Hematopoietic multipotent progenitor cell treated with erythropoietin and hydrocortisone succinate and interleukin-3 and kit ligand, for 8 days (in vitro differentiated cells): ENCODE measurements around the gene PPP1R12C.
A peak's percentile ranks its signal among the peaks of the same experiment; 100 is the strongest.

Experiments
- DNase-seq: peaks from one replicate; pipeline ENCODE4 v3.0.0-alpha.2; 2015

The PPP1R12C gene

DNA sequence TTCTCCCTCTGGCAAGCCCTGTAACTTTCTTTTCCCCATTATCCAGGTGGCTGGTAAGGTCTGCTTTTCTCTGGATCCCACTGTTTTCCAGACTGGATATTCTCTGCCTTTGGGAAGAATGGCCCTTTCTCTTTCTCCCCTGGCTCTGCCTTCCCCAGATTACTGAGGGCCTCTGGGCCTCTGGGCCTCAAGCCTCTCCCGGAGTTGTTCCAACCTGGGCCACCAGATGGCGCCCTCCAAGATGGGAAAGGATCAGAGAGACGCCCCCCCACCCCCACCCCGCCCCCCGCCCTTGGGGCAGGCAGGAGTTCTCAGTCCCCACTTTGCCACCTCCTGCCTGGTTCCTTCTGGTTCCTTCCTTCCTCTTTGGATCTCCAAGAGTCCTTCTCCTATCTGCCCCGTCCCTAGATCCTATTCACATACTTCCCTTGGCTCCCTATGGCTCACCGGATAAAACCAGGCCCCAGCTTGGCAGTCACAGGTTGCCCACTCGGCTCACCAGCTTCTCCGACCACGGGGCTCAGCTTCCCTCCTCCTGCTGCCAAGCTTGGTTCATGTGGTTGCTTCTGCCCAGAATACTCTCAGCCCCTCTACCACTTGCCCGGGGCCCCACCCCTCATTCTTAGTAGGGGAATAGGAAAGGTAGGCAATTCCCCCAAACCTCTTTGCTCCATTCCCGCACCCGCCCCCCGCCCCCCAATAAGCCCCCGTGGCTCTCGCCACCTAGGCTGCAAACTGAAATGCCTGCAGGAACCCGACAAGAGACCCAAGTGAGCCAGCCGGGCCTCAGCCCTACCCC lies 28.7 kb downstream of the PPP1R12C start:
- peak; percentile 81 for DNase-seq

DNA sequence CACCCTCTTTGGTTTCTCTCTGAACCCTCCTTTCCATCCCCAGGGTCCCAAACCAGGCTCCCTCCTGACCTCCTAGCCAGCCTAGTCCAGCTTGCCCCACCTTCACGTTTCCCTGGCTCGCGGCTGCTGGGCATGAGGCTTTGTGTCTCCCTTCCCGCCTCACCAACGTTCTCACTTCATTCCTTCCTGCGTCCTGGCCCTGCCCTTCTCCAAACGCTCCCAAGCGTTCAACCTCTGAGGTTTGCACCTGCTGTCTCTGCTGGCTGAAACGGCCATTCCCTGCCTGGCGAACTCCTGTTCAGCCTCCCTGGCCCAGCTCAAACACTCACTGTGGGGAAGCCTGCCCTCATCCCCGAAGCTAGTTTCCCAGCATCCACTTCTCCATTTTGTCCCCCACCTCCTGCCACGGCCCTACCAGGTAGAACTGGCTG lies 29.4 kb downstream of the PPP1R12C start:
- no peak for DNase-seq

DNA sequence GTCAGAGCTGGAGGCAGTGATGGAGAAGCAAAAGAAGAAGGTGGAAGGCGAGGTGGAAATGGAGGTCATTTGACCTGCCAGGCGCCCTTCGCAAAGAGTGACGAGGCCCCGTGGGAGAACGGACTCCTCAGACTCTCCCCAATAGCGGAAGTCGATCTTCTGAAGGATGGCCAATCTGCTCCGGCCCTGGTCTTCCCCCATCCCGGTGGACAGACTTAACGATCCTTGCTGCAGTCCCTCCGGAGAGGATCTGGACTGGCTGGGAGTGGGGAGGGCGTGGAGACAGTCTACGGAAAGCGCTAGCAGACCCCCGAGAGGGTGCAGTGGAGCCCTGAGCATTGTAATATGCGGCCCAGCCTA lies 29.9 kb downstream of the PPP1R12C start:
- no peak for DNase-seq

GRCh38 chr19:55086730-55087541 lies 30.5 kb downstream of the PPP1R12C start:
- peak; percentile 76 for DNase-seq

DNA sequence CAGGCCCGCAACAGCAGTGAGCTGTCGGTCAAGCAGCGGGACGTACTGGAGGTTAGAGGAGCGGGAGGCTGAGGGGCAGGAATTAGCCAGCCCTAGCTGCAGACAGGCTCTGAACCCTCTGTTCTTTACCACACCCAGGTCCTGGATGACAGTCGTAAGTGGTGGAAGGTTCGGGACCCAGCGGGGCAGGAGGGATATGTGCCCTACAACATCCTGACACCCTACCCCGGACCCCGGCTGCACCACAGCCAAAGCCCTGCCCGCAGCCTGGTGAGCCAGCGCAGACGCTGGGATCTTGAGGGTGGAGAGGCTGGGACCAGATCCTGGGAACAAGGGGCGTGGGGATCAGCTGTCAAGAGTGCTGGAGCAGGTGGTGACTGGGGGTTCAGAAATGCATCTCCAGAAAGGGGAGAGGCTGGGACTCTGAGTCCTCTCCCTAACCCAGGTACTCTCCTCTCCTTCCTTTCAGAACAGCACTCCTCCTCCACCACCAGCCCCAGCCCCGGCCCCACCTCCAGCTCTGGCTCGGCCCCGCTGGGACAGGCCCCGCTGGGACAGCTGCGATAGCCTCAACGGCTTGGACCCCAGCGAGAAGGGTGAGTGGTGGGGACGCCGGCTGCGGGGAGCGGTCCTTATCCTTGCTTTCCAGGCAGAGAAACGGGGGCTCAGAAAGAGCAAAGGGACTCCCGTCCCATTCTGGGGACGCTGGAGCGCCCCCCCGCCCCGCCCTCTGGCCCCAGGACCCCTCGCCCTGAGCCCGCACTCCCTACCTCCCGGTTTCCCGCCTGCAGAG lies 31.3 kb downstream of the PPP1R12C start:
- no peak for DNase-seq

GRCh38 chr19:55084416-55084815 lies 33.0 kb downstream of the PPP1R12C start:
- DNase-seq = no peak

GRCh38 chr19:55083004-55083850 lies 34.2 kb downstream of the PPP1R12C start:
- no peak for DNase-seq

- peak; percentile 75 for DNase-seq
Measured at GRCh38 chr19:55082020-55082851, 35.2 kb downstream of the PPP1R12C start.

GRCh38 chr19:55081770-55082019 lies 35.7 kb downstream of the PPP1R12C start:
- no peak for DNase-seq

DNA sequence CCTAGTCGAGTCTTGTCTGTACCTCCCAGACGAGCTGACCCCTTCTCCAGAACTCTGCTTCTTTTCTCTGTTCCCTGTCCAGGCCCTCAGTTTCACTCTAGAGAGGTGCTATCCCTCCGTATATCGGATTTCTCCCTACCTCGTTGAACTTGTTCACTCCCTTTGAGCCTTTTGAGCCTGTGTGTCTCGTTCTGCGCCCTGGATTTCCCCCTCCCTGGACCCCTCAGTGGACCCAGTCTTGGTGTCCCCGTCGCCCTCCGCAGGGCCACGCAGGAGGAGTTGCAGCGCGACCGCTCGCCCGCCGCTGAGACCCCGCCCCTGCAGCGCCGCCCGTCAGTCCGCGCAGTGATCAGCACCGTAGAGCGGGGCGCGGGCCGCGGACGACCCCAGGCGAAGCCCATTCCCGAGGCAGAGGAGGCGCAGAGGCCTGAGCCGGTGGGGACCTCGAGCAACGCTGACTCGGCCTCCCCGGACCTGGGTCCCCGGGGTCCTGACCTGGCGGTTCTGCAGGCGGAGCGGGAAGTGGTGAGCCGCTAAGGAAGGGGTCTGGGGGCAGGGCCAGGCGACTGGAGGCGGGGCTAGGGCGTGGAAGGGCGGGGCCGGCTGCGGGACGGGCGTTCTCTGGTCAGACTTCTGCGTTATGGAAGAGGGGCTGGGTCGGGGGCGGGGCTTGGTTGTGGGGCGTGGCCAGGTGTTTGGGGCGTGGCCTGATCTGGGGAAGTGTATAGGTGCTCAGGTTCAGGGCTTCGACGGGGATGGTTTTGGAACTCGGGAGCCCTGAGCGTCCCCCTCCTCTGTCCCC lies 36.3 kb downstream of the PPP1R12C start:
- DNase-seq = peak; percentile 81

- peak; percentile 79 for DNase-seq
Measured at GRCh38 chr19:55080121-55080967, 37.1 kb downstream of the PPP1R12C start.

DNA sequence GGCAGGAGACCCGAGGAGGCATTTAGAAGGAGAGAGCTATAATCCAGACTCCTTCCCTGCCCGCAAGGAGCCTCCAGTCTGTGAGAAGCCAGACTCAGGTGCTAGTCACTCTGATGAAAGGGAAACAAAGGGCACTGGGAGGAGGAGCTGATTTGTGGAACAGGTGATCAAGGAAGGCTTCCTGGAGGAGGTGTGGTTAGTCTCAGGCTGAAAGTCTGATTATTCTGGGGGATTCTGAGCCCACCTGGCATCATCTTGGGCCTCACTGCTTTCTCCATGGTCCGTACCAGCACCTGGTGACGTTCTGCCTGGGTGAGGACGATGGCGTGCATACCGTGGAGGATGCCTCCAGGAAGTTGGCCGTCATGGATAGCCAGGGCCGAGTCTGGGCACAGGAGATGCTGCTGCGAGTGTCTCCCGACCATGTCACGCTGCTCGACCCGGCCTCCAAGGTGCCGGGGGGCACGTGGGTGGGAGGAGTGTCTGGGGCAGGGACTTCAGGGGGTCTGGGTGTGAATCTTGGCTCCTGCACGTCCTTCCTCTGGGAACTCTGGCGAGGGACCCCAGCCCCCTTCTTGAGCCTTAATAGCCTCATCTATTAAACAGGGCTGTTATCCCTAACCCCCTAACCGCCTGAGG lies 37.9 kb downstream of the PPP1R12C start:
- DNase-seq = no peak

DNA sequence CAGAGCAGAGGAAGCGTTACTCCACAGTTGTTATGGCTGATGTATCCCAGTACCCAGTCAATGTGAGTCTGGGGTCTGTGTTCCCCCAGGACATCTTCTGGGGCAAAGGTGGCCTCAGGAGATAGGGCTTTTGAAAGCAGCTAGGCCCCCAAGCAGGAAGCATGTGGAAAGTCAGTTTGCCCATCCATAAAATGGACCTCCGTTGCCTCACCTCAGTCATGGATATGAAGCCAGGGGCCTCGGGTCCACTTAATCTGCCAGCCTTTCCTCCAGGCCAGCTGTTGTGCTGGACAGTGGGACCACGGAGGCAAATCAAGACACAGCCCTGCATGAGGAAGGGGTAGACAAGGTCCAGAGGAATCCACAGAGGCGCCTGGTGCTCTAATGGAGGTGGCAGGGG lies 38.4 kb downstream of the PPP1R12C start:
- no peak for DNase-seq

- DNase-seq = no peak
Measured at GRCh38 chr19:55077106-55077505, 40.3 kb downstream of the PPP1R12C start.

GRCh38 chr19:55076321-55076720 lies 41.1 kb downstream of the PPP1R12C start:
- DNase-seq = no peak

- DNase-seq = no peak
Measured at GRCh38 chr19:55075371-55075998, 42.0 kb downstream of the PPP1R12C start, which contains the start of gene EPS8L1. EPS8L1 (plus strand) TSS chr19:55075869; CDS start chr19:55076445, 576 bp downstream.

- no peak for DNase-seq
Measured at GRCh38 chr19:55071913-55072312, 45.5 kb downstream of the PPP1R12C start.

GRCh38 chr19:55071129-55071502 lies 46.3 kb downstream of the PPP1R12C start:
- DNase-seq = peak; percentile 45
